OCI-LY1 (cell line): ENCODE data around the gene RNF217.
"Not testable (repeated sequence)": the region's sequence is repeated elsewhere in the genome, so short reads cannot be mapped to it uniquely, and the experiment has no call there.

Source experiments
- H2AFZ ChIP-seq: fragments of 200-600 bp; sonication (generic), shearing (Covaris generic); 2 replicates; pipeline ENCODE4 v1.6.0; 2014; ENCODE audit warnings: antibody characterized with exemption, mild to moderate bottlenecking, low read length
- H3F3A ChIP-seq: fragments of 200-600 bp; sonication (generic), shearing (Covaris generic); 2 replicates; pipeline ENCODE4 v1.6.0; 2014; ENCODE audit warnings: mild to moderate bottlenecking, antibody characterized with exemption, low read length, moderate library complexity; ENCODE audit not compliant: insufficient read depth
- H3K27ac ChIP-seq: fragments of 200-600 bp; sonication (generic); 2 replicates; pipeline ENCODE4 v1.5.1; 2014; ENCODE audit warnings: low read length, mixed run types, mild to moderate bottlenecking, low read depth; ENCODE audit not compliant: poor library complexity, severe bottlenecking
- H3K27me3 ChIP-seq: fragments of 200-600 bp; sonication (generic); 2 replicates; pipeline ENCODE4 v1.6.0; 2014; ENCODE audit warnings: antibody characterized with exemption, mild to moderate bottlenecking, low read length, moderate library complexity; ENCODE audit not compliant: insufficient read depth
- H3K36me3 ChIP-seq: fragments of 200-600 bp; sonication (generic); 2 replicates; pipeline ENCODE4 v1.6.1; 2014; ENCODE audit warnings: mild to moderate bottlenecking, antibody characterized with exemption, low read length, moderate library complexity, mixed read lengths; ENCODE audit not compliant: insufficient read depth
- H3K4me1 ChIP-seq: fragments of 200-600 bp; sonication (generic); 2 replicates; pipeline ENCODE4 v1.5.1; 2014; ENCODE audit warnings: mild to moderate bottlenecking, low read length, moderate library complexity; ENCODE audit not compliant: insufficient read depth, severe bottlenecking
- H3K4me2 ChIP-seq: fragments of 200-600 bp; sonication (generic), shearing (Covaris generic); 2 replicates; pipeline ENCODE4 v1.6.1; 2014; ENCODE audit warnings: low read length
- H3K4me3 ChIP-seq: fragments of 200-600 bp; sonication (generic); 2 replicates; pipeline ENCODE4 v1.5.1; 2014; ENCODE audit warnings: low read length, low read depth, mild to moderate bottlenecking, mixed read lengths; ENCODE audit not compliant: poor library complexity, severe bottlenecking
- H3K79me2 ChIP-seq: fragments of 200-600 bp; shearing (Covaris generic); 2 replicates; pipeline ENCODE4 v1.6.1; 2016; ENCODE audit warnings: mixed run types, low read length, mixed read lengths; ENCODE audit not compliant: insufficient read depth
- H3K9ac ChIP-seq: fragments of 200-600 bp; sonication (generic), shearing (Covaris generic); 2 replicates; pipeline ENCODE4 v1.6.1; 2014; ENCODE audit warnings: mild to moderate bottlenecking, low read length, mixed read lengths
- H3K9me2 ChIP-seq: fragments of 200-600 bp; sonication (generic), shearing (Covaris generic); 2 replicates; pipeline ENCODE4 v1.6.1; 2014; ENCODE audit warnings: low read depth, mild to moderate bottlenecking, low read length, mixed read lengths
- H3K9me3 ChIP-seq: fragments of 200-600 bp; shearing (Covaris generic); 2 replicates; pipeline ENCODE4 v1.6.1; 2014; ENCODE audit warnings: low read length, mixed read lengths
- H4K20me1 ChIP-seq: fragments of 200-600 bp; sonication (generic), shearing (Covaris generic); 2 replicates; pipeline ENCODE4 v1.6.0; 2016; ENCODE audit warnings: mild to moderate bottlenecking, low read length; ENCODE audit not compliant: insufficient read depth
- EZH2 ChIP-seq: fragments of 200-600 bp; sonication (generic), shearing (Covaris generic); IDR thresholded peaks from 2 replicates; pipeline ENCODE4 v1.8.0; 2017; ENCODE audit warnings: borderline replicate concordance, mixed run types, mild to moderate bottlenecking, antibody characterized with exemption, low read length, moderate library complexity, mixed read lengths
- TF ChIP-seq, protein P1 (sequence below): fragments of 200-600 bp; sonication (generic), shearing (Covaris generic); IDR thresholded peaks from 2 replicates; pipeline ENCODE4 v1.5.1; 2017; ENCODE audit warnings: mild to moderate bottlenecking, antibody characterized with exemption, low read length, moderate library complexity, mixed read lengths

Gene RNF217

GRCh38 chr6:125123051-125123450 is 160.8 kb downstream of the RNF217 start:
- H3K79me2 ChIP-seq, result no peaks in the 10 kb centered on the region
- no peaks in the 10 kb centered on the region for H3K27me3 ChIP-seq
- H3F3A ChIP-seq, result no peaks in the 10 kb centered on the region
- H3K36me3 ChIP-seq, result no peaks in the 10 kb centered on the region
- H3K4me3 ChIP-seq, result no peak overlapping the region
- no peak overlapping the region for H3K27ac ChIP-seq
- H3K4me1 ChIP-seq, result no peaks in the 10 kb centered on the region
- H3K4me2 ChIP-seq, result no peak overlapping the region
- H3K9ac ChIP-seq, result no peak overlapping the region
- TF ChIP-seq EZH2, result no peak
- TF ChIP-seq, protein P1, sequence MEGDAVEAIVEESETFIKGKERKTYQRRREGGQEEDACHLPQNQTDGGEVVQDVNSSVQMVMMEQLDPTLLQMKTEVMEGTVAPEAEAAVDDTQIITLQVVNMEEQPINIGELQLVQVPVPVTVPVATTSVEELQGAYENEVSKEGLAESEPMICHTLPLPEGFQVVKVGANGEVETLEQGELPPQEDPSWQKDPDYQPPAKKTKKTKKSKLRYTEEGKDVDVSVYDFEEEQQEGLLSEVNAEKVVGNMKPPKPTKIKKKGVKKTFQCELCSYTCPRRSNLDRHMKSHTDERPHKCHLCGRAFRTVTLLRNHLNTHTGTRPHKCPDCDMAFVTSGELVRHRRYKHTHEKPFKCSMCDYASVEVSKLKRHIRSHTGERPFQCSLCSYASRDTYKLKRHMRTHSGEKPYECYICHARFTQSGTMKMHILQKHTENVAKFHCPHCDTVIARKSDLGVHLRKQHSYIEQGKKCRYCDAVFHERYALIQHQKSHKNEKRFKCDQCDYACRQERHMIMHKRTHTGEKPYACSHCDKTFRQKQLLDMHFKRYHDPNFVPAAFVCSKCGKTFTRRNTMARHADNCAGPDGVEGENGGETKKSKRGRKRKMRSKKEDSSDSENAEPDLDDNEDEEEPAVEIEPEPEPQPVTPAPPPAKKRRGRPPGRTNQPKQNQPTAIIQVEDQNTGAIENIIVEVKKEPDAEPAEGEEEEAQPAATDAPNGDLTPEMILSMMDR, result no peak
- no peak overlapping the region for H2AFZ ChIP-seq
- H3K9me3 ChIP-seq, result no peaks in the 10 kb centered on the region
- H4K20me1 ChIP-seq, result no peaks in the 10 kb centered on the region
- H3K9me2 ChIP-seq, result no peaks in the 10 kb centered on the region

GRCh38 chr6:125123468-125124048 is 161.3 kb downstream of the RNF217 start:
- Histone ChIP-seq H4K20me1 (no peaks in the 10 kb centered on the region), H3K9me2 (no peaks in the 10 kb centered on the region), H3K27me3 (no peaks in the 10 kb centered on the region), H3K4me3 (no peak overlapping the region), H3K4me2 (no peak overlapping the region), H3K4me1 (no peaks in the 10 kb centered on the region), H3K9me3 (no peaks in the 10 kb centered on the region), H3K36me3 (no peaks in the 10 kb centered on the region), H3F3A (no peaks in the 10 kb centered on the region), H3K27ac (no peak overlapping the region), H2AFZ (no peak overlapping the region), H3K9ac (no peak overlapping the region), H3K79me2 (no peaks in the 10 kb centered on the region)
- no peak for TF ChIP-seq EZH2
- TF ChIP-seq, protein P1, result no peak

- Histone ChIP-seq H3K36me3 (no peaks in the 10 kb centered on the region), H4K20me1 (no peaks in the 10 kb centered on the region), H3K9me3 (no peaks in the 10 kb centered on the region), H3K9ac (no peak overlapping the region), H3K27ac (no peak overlapping the region), H3K4me1 (no peaks in the 10 kb centered on the region), H3K79me2 (no peaks in the 10 kb centered on the region), H3F3A (no peaks in the 10 kb centered on the region), H3K4me3 (no peak overlapping the region), H3K27me3 (no peaks in the 10 kb centered on the region), H3K4me2 (no peak overlapping the region), H2AFZ (no peak overlapping the region), H3K9me2 (no peaks in the 10 kb centered on the region)
- TF ChIP-seq, protein P1, result no peak
- no peak for TF ChIP-seq EZH2
These were observed 161.9 kb downstream of the RNF217 start for GRCh38 chr6:125124049-125124669.

DNA sequence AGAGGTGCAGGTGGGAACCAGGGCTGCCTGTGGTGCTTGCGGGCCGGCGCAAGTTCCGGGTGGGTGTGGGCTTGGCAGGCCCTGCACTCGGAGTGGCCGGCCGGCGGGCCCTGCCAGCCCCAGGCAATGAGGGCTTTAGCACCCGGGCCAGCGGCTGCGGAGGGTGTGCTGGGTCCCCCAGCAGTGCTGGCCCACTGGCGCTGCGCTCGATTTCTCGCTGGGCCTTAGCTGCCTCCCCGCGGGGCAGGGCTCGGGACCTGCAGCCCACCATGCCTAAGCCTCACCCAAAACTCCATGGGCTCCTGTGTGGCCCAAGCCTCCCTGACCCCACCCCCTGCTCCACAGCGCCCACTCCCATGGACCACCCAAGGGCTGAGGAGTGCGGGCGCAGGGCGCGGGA is 163.6 kb downstream of the RNF217 start:
- not testable (repeated sequence) for H3K27me3 ChIP-seq, H3K9ac ChIP-seq, H3K36me3 ChIP-seq, H3K4me2 ChIP-seq, H3K27ac ChIP-seq, H3K79me2 ChIP-seq, H3K4me1 ChIP-seq, H3K9me3 ChIP-seq, H3F3A ChIP-seq, H3K9me2 ChIP-seq, H4K20me1 ChIP-seq, H2AFZ ChIP-seq, H3K4me3 ChIP-seq
